ENCODE measurements around the gene GAL3ST3. TPM values are rescaled to one million over a fixed set of nuclear protein-coding genes. Genes with fewer than 3 reads are reported as not detected.

Gene GAL3ST3
- total RNA-seq, 4 donors from 2014 or later, result not detected

- no peak for DNase-seq (ENCODE audit: low spot score in 2 of 2)
- TF ChIP-seq CTCF (IDR thresholded peaks at IDR 0.05) (no peak), POLR2A (IDR thresholded peaks at IDR 0.05) (no peak)
- intact Hi-C loops (cut with DNase I; ENCODE audit: low total_unique reads), result no loop called here
- H3K4me3 ChIP-seq (ENCODE audit: low read depth, poor library complexity, severe bottlenecking), result no peak overlapping the region
- 81 to 82% methylated on average over 4 of the region's 4 CpGs for WGBS, 2 donors
These were observed 44.8 kb downstream of the GAL3ST3 start for GRCh38 chr11:66004186-66004585.

GRCh38 chr11:66003291-66003690 is 45.7 kb downstream of the GAL3ST3 start:
- no peak for DNase-seq (ENCODE audit: low spot score in 2 of 2)
- 75 to 78% methylated on average over 6 of the region's 6 CpGs for WGBS, 2 donors
- no peak for TF ChIP-seq POLR2A (IDR thresholded peaks at IDR 0.05)
- TF ChIP-seq CTCF (IDR thresholded peaks at IDR 0.05), result no peak
- intact Hi-C loops (cut with DNase I; ENCODE audit: low total_unique reads), result no loop called here
- H3K4me3 ChIP-seq (ENCODE audit: low read depth, poor library complexity, severe bottlenecking), result no peak overlapping the region

GRCh38 chr11:66002648-66003225 is 46.2 kb downstream of the GAL3ST3 start:
- 1% methylated on average over 24 to 26 of the region's 40 CpGs for WGBS, 2 donors
- intact Hi-C loops (cut with DNase I; ENCODE audit: low total_unique reads), result no loop called here
- no peak for TF ChIP-seq CTCF (IDR thresholded peaks at IDR 0.05)
- TF ChIP-seq POLR2A (IDR thresholded peaks at IDR 0.05), result no peak
- DNase-seq (ENCODE audit: low spot score in 2 of 2), result no peak
- peak overlapping the region; percentile 92 for H3K4me3 ChIP-seq (ENCODE audit: low read depth, poor library complexity, severe bottlenecking)

GRCh38 chr11:66001942-66002647 is 46.9 kb downstream of the GAL3ST3 start, which contains the start of the genes BANF1 and EIF1AD:
TSS of gene BANF1 (plus strand) at chr11:66002503. CDS start at chr11:66003251, 748 bp downstream.
TSS of gene EIF1AD (minus strand) at chr11:66002157. CDS start at chr11:66000389, 1,768 bp downstream.
- TF ChIP-seq CTCF (IDR thresholded peaks at IDR 0.05) (peak in 1 of 3 donors; percentile 11), POLR2A (IDR thresholded peaks at IDR 0.05) (no peak)
- DNase-seq (ENCODE audit: low spot score in 2 of 2), result peak; percentile 93 to 98
- intact Hi-C loops (cut with DNase I; ENCODE audit: low total_unique reads), result no loop called here
- WGBS, 2 donors, result 0% methylated on average over 55 of the region's 55 CpGs
- H3K4me3 ChIP-seq (ENCODE audit: low read depth, poor library complexity, severe bottlenecking), result peak within 1 kb of the TSS; percentile 92

- intact Hi-C loops (cut with DNase I; ENCODE audit: low total_unique reads), result no loop called here
- no peak overlapping the region for H3K4me3 ChIP-seq (ENCODE audit: low read depth, poor library complexity, severe bottlenecking)
- no peak for DNase-seq (ENCODE audit: low spot score in 2 of 2)
- TF ChIP-seq CTCF (IDR thresholded peaks at IDR 0.05), result no peak
- no peak for TF ChIP-seq POLR2A (IDR thresholded peaks at IDR 0.05)
- 83 to 84% methylated on average over 2 of the region's 2 CpGs for WGBS, 2 donors
These were observed 51.7 kb downstream of the GAL3ST3 start for GRCh38 chr11:65997286-65997685.
